ENCODE results near the gene MEX3A.
"Not testable (repeated sequence)": the region's sequence is repeated elsewhere in the genome, so short reads cannot be mapped to it uniquely, and the experiment has no call there.

MEX3A gene

DNA sequence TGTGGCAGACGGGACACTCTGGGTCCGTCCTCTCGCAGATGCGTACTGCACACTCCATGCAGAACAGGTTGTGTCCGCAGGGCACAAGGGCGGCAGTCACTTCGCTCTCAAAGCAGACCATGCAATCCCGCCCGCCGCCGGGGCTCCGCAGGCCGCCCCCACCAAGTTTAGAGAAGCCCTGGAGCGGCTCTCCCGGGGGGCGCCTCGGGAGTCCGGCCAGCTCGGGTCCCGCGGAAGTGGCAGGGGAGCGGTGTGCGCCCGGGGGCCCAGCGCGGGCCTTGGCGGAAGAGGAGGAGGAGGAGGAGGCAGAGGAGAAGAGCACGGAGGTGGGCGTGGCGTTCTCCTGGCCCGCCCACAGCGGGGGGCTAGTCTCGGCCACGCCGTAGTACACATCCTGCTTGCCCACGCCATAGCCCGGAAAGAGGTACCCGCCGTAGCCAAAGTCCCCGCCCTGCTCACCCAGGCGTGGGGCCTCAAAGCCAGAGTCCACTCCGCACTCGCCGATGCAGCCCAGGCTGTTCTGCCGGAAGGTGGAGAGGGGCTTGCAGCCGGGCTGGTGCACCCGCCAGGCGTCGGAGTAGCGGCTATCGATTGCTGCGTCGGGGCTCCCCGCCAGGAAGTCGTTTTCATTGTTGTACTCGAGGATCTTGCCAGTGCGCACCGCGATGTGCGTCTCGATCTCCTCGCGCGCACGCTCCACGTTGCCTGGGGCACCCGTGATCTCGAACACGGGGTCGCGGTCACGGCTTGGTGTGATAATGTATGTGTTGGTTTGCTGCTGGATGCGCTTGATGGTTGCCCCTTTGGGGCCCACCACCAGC is 5.4 kb downstream of the MEX3A start:
- no peak for FAIRE-seq

DNA sequence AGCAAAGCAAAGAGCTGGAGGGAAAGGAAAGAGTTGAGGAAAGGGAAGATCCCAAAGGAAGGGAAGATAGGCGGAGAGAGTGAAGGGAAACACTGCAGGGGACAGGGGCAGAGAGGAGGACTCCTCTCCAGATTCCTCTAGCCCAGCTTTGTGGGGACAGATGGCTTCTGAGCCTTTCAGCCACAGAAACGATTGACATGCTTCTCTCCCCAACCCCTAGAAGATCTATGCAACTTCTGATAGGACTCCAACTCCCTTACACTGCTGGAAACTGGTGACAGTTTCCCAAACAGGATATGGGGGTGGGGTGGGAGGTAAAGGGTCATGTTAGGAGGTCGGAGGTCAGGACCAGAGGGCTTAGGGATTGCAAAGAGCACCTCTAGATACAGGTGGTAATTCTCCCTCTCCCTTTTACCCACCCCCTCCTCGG is 6.5 kb downstream of the MEX3A start:
- no peak for FAIRE-seq

- FAIRE-seq, result no peak
Observed at GRCh38 chr1:156075162-156075561, 7.1 kb downstream of the MEX3A start.

GRCh38 chr1:156074661-156075060 is 7.6 kb downstream of the MEX3A start:
- no peak for FAIRE-seq

DNA sequence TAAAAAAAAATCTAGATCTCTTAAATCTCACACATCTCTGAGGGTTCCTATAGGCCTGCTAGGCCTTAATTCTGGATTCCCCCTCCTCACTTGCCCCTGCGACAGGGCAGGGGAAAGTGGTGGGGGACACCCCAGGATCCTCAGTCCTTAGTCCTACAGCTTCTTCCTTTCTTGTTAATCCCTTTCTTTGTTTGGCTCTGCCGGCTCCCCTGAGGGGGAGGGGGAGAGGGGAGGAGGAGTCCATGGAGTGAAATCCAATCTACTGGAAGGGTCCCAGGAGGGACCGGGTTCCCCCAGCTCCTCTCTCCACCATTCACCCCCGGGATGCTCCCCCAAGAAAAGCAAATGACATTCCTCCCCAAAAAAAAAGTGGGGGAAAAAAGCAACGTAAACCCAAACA is 8.5 kb downstream of the MEX3A start:
- no peak for FAIRE-seq

DNA sequence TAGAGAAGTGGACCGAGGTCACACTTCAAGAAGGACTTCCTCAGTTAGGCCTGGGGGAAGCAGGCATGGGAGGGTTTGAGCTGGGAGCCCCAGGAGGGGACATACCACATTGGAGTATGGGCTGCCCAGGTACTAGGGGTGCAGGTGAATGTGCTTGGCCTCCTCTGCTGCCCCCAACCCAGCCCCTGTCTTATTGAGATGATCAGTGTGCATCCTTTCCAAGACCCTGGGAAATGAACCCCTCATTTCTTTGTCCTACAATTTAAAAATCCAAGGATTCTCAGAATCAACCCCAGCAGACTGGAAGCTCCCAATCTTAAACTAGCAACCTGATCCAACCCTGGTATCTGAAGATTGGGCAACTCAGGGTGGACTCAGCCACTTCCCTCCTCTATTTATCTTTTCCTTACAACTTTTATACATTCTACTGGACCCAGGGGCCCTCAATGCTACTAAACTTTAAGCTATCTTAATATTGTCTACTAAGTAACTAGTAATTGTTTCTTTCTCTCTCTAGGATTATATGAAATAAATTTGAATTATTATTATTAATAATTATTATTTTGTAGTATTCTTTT is 9.1 kb downstream of the MEX3A start:
- peak; percentile 80 for FAIRE-seq

GRCh38 chr1:156072251-156072650 is 10.0 kb downstream of the MEX3A start:
- no peak for FAIRE-seq

GRCh38 chr1:156071332-156071816 is 10.9 kb downstream of the MEX3A start:
- FAIRE-seq, result not testable (repeated sequence)

DNA sequence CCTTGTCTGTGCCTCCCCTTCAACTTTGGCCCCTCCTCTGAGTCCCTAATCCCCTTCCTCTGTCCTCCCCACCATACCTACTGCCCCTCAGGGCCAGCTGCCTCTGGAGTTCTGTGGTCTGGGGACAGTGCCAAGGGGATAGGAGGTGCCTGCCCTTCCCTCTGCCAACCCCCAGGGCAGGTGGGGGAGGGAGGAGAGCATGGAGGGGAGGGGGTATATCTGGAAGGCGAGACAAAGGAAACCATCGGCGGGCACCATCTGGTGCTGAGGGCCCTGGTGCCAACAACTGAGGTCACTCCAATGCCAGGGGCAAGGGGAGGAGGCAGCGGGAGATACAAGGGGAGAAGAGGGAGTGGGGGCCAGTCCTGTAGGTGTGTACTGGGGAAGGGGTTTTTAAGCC is 11.7 kb downstream of the MEX3A start:
- no peak for FAIRE-seq

GRCh38 chr1:156069490-156070455 is 12.5 kb downstream of the MEX3A start:
- no peak for FAIRE-seq

DNA sequence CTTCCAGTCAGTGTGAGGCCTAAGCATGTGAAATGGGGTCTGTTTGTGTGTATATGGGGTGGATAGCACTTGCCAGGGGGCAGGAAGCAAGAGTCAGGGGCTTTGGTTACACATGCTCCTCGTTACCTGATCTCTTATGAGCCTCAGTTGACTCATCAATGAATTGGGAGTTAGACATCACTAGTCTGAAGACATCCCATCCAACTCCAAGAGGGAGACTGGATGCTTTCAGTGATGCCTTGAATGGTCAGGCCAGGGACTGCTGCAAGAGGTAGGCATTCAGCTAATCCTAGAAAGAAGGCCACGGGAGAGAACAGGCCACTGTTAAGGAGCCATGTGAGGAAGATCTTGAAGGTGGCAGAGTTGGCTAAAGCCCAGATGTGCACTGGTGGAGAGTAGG is 15.0 kb downstream of the MEX3A start:
- FAIRE-seq, result no peak

GRCh38 chr1:156065871-156066270 is 16.4 kb downstream of the MEX3A start:
- no peak for FAIRE-seq

GRCh38 chr1:156065212-156065611 is 17.1 kb downstream of the MEX3A start:
- FAIRE-seq, result no peak

GRCh38 chr1:156064615-156065014 is 17.6 kb downstream of the MEX3A start:
- FAIRE-seq, result no peak

DNA sequence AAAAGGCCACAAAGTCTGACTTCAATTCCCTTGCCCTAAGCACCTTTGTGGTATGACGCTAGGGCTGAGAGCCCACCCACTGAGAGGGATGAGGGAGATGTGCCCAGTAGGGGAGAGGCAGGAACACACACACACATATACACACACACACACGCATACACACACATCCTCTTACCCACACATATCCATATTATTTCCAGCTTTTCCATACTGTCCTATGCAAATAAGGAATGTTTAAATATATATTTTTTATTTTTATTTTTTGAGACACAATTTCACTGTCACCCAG is 18.3 kb downstream of the MEX3A start:
- FAIRE-seq, result no peak

DNA sequence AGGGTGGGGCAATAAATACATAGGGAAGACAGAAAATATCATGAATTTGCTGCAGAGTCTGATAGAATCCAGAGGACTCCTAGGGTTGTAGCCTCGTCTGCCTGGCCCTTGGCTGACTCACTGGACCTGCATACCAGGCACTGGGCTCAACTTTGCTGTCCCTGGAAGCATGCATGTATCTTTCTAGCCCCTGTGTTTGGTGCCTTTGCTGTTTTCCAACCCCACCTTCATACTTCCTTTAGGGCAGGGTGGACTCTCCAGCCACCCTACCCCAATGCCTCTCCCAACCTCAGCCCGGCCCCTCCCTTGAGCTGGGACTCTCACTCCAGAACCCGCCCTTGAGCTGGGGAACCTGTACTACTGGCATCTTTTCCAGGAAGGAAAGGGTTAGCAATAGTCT is 20.1 kb downstream of the MEX3A start:
- FAIRE-seq, result no peak

DNA sequence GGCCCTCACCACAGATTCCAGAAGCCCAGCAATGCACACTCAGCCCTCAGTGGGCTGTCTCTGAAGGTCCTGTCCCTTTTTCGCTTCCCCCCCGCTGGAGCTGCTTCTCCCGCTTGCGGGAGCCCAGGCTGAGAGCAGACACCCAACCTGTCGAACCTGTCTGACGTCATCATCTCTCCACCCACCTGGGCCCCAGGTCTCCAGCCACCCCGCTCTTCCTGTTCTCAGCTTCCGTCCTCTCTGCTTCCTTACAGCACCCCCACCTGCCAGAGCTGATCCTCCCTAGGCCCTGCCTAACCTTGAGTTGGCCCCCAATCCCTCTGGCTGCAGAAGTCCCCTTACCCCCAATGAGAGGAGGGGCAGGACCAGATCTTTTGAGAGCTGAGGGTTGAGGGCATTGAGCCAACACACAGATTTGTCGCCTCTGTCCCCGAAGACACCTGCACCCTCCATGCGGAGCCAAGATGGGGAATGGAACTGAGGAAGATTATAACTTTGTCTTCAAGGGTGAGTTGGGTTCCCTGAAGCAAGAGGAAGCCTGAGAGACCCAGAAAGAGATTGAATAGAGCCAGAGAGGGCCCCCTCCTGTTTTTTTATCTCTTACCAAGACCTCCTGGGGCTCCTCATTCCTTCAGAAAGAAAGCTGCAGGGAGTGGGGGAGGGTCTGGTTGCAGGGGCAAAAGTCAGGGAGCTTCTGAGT is 21.2 kb downstream of the MEX3A start, which contains the start of gene RAB25:
Gene RAB25 (plus strand): TSS at position 224 of the 700 bp plus-strand sequence. CDS start 241 bp downstream, at position 465.
- FAIRE-seq, result no peak

- FAIRE-seq, result no peak
Observed at GRCh38 chr1:156056326-156056849, 25.9 kb downstream of the MEX3A start.

DNA sequence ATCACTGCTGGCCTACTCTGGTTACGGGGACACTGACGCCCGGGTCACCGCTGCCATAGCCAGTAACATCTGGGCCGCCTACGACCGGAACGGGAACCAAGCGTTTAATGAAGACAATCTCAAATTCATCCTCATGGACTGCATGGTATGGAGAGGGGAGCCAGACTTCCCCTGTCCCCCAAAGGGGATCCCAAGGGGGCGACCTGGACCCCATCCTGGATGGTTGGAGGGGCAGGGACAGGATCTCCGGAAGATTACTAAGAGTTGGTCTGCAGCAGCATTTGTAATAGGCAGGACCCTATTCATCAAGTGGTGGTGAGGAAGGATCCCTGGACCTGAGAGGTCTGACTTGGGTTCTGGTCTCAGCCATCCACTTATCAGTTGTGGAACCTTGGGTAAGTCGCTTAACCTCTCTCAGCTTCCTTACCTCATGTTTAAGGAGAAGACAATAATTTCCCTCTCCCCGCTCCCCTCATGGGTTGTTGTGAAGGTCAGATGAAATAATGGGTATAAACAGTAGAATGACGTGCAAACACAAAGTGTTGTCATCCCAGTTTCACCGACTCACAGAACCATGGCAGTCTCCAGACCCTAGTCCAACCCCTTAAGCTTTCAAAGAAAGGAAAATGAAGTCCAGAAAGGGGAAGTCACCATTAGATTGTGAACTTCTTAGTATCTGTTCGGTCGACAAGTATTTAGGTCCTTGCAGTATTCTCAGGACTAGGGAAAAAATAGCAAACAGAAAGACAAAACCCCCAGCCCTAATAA is 26.8 kb downstream of the MEX3A start:
- no peak for FAIRE-seq

- FAIRE-seq, result peak; percentile 99
Observed at GRCh38 chr1:156054500-156055280, 27.6 kb downstream of the MEX3A start, which contains the start of gene LAMTOR2. Gene LAMTOR2, plus strand, starts transcription at chr1:156054782. Its CDS starts 108 bp downstream, at chr1:156054890.
